ENCODE results near the gene PLCB1. TPM values are rescaled to one million over a fixed set of nuclear protein-coding genes. Genes with fewer than 3 reads are reported as not detected.

PLCB1 gene
- total RNA-seq, 2 experiments from 2014 or later: 1.9 to 2.2 TPM

DNA sequence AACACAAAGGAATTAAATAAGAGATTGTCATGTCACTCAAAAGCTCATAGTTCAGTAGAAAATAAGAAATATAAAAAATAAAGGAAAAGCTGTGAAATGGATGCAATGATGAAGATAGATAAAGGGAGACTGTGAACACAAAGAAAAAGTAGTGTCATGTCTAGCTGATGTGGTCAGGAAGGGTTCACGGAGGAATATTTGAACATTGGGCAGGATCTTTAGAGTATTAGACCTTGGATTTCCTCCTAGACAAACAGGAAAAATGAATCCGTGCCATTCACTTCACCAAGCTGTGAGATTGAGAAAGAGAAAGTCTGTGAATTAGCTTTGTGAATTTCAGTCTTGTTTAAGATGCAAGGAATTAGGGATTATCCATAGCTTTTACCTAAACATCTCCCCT, 522.4 kb downstream of the PLCB1 start:
- Mint-ChIP-seq H3K27me3 (no peaks in the 10 kb centered on the region), H3K4me3 (no peak overlapping the region), H3K9me3 (no peaks in the 10 kb centered on the region), H3K27ac (no peak overlapping the region), H3K4me1 (no peaks in the 10 kb centered on the region), H3K36me3 (ENCODE audit: low read depth) (no peaks in the 10 kb centered on the region)
- POLR2A ChIA-PET: no interaction called here
- no peak for DNase-seq
- CTCF ChIA-PET: no interaction called here

DNA sequence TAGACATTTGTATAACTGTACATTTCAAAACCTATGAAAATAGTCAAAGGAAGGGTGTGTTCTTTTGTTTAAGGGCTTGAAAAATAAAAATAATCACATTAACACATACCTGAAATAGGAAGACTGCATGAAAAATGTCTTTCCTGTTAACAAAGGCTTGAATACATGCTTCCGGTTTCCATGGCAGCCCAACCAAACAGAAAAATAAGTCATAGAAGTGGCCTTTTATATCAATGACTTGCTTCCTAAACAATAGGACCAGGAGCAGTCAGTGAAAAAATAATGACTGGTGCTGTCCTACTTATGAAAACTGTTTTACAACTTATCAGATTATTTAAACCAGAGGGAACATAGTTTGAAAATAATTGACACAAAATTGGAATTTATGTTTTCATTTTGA, 524.3 kb downstream of the PLCB1 start:
- no peaks in the 10 kb centered on the region for H3K9me3 Mint-ChIP-seq
- no peak for DNase-seq
- no peaks in the 10 kb centered on the region for H3K27me3 Mint-ChIP-seq
- ChIA-PET POLR2A (no interaction called here), CTCF (no interaction called here)
- no peaks in the 10 kb centered on the region for H3K36me3 Mint-ChIP-seq (ENCODE audit: low read depth)
- no peak overlapping the region for H3K27ac Mint-ChIP-seq
- no peak overlapping the region for H3K4me3 Mint-ChIP-seq
- no peaks in the 10 kb centered on the region for H3K4me1 Mint-ChIP-seq

DNA sequence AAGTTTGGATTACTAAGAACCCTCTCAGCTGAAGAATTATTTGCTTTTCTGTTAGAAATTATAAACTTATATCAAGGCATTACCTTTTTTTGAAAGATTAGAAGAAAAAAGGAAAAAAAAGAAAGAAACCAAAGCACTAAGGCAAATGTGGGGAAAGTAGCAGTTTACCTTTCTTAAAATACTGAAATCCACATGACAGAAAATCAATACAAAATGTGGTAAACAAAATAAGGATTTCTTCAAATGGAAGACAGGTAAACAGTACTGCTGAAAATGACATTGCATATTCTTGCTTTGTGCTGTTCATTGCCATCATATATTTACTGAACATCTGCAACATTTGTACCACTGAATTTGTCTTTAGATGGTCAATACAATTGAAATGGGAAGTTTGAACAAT, 525.6 kb downstream of the PLCB1 start:
- CTCF ChIA-PET: no interaction called here
- no peaks in the 10 kb centered on the region for H3K4me1 Mint-ChIP-seq
- no peak overlapping the region for H3K4me3 Mint-ChIP-seq
- no peaks in the 10 kb centered on the region for H3K27me3 Mint-ChIP-seq
- POLR2A ChIA-PET: no interaction called here
- no peak overlapping the region for H3K27ac Mint-ChIP-seq
- H3K9me3 Mint-ChIP-seq: no peaks in the 10 kb centered on the region
- no peaks in the 10 kb centered on the region for H3K36me3 Mint-ChIP-seq (ENCODE audit: low read depth)
- no peak for DNase-seq

DNA sequence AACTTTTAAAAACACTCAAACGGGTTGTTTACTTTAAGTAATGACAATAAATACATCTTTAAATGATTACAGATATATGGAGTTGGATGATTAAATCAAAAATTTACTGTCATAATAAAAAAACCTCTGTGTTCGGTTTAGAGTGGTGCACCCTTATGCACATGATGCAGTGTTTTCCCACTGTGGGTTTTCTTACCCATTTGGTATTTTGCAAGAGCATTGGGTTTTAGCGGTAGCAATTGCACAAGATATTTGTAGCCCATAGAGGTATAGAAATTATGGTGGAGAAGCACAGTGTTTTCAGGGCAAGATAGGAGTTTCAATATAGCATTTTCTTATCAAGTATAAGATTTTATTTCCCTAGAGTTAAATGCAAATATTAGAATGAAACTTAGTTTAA, 526.0 kb downstream of the PLCB1 start:
- Mint-ChIP-seq H3K27me3 (no peaks in the 10 kb centered on the region), H3K36me3 (ENCODE audit: low read depth) (no peaks in the 10 kb centered on the region), H3K4me3 (no peak overlapping the region), H3K4me1 (no peaks in the 10 kb centered on the region), H3K9me3 (no peaks in the 10 kb centered on the region), H3K27ac (no peak overlapping the region)
- no peak for DNase-seq
- ChIA-PET POLR2A (no interaction called here), CTCF (no interaction called here)

DNA sequence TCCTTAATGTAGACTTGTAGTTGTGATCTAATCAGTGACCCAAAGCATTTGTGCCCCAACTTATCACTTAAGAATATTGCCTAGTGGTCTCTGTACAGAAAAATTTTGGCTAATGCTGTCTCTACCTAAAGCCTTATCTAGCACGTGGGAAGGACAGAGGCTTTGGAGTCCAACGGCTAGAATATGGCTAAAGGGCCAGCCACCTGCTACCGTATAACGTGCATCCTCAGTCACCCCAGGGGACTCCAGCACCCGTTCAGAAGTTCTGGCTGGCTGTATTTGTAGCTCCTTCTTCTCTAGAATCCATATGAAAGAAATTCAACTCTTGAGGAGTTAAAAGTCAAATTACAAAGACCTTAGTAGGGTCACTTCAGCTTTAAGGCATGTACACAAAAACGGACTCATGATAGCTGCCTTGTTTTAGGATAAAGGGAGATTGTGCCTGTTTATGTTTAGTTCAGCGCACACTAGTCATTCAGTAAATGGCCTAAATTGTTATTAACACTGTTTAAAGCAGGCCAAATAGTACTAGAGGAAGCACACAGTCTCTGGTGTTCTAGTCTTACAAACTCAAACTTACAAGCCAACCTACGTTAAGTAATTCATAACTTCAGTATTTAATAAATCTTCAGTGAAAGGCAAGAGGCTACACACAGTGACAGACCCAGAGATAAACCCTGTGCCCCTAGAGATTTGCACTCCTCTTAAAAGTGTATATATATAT, 529.3 kb downstream of the PLCB1 start:
- Mint-ChIP-seq H3K27me3 (no peaks in the 10 kb centered on the region), H3K9me3 (no peaks in the 10 kb centered on the region), H3K4me3 (no peak overlapping the region), H3K36me3 (ENCODE audit: low read depth) (no peaks in the 10 kb centered on the region), H3K27ac (no peak overlapping the region), H3K4me1 (no peaks in the 10 kb centered on the region)
- POLR2A ChIA-PET: no interaction called here
- DNase-seq: no peak
- CTCF ChIA-PET: no interaction called here

DNA sequence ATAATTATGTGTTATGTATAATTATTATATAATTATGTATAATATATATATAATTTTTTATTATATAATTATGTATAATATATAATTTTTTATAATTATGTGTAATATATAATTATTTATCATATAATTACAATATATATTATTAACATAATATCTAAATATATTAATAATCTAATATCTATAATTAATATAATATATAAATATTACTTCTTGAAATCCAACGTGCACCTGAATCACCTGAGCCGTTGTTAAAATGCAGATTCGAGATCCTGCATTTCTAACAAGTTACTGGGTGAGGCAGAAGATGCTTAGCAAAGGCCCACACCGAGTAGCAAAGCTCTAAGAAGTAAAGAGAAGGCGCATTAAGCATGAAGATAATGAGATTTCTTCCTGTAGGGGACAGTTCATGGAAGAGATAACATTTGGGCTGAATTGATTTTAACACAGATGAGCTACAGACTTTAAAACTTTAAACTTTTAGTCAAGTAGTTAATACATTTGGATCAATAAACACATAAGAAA, 530.4 kb downstream of the PLCB1 start:
- Mint-ChIP-seq H3K4me3 (no peak overlapping the region), H3K4me1 (no peaks in the 10 kb centered on the region), H3K36me3 (ENCODE audit: low read depth) (no peaks in the 10 kb centered on the region), H3K9me3 (no peaks in the 10 kb centered on the region), H3K27me3 (no peaks in the 10 kb centered on the region), H3K27ac (no peak overlapping the region)
- ChIA-PET CTCF (no interaction called here), POLR2A (no interaction called here)
- DNase-seq: no peak

DNA sequence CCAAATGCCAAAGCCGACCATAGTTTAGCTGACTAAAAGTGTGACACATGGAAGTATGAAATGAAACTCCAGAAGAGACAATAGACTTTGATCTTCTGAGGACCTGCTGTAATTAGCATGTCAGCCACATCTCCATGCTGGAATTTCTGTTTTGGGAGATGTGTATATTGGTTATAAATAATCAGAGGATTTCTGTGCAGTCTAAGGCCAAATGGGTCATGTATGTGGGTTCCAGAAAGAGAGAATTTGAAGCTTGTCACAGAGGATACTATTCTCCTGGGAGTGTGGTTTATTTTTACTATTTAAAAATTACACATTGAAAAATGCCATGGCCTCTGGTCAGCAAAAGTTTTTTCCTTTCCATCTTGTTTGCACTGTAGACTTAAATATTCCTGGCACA, 531.4 kb downstream of the PLCB1 start:
- no peak for DNase-seq
- Mint-ChIP-seq H3K27ac (no peak overlapping the region), H3K36me3 (ENCODE audit: low read depth) (no peaks in the 10 kb centered on the region), H3K9me3 (no peaks in the 10 kb centered on the region), H3K4me3 (no peak overlapping the region), H3K27me3 (no peaks in the 10 kb centered on the region), H3K4me1 (no peaks in the 10 kb centered on the region)
- CTCF ChIA-PET: no interaction called here
- POLR2A ChIA-PET: no interaction called here

DNA sequence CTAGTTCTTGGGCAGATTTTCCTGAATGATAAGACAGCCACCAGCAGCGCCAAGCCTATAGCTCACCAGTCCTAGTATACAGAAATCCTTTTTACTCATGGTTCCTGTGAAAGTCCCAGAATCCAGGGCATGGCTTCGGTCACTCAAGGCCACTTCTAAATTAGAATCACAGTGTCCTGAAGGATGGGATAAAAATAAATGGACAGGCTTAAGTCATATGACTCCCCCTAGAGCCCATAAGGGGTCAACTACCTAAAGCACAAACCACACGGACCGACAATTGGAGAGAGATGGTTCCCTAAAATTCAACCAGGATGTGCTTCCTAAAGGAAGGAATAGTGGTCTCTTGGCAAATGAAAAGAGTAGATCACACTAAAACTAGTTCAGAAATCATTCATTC, 532.7 kb downstream of the PLCB1 start:
- Mint-ChIP-seq H3K36me3 (ENCODE audit: low read depth) (no peaks in the 10 kb centered on the region), H3K27me3 (no peaks in the 10 kb centered on the region), H3K27ac (no peak overlapping the region), H3K4me3 (no peak overlapping the region), H3K4me1 (no peaks in the 10 kb centered on the region), H3K9me3 (no peaks in the 10 kb centered on the region)
- CTCF ChIA-PET: no interaction called here
- POLR2A ChIA-PET: no interaction called here
- DNase-seq: no peak

DNA sequence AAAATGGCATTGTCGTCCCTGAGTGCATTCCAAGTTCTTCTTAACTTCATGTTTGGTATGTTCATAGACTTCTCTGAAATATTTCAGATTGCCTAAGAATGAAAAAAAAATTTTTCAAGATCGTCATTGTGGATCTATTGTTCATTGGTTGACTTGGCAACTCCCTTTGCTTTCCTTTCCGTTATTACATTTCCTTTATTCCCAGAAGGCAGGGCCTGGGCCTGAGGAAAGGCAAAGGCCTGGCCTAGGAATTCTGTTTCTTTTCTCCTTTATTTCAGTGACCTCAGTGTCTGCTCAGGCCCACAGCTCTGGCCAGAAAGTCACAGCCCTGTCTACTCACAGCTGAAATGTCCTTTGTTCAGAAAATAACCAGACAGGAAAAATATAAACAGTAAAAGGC, 535.2 kb downstream of the PLCB1 start:
- ChIA-PET CTCF (no interaction called here), POLR2A (no interaction called here)
- H3K36me3 Mint-ChIP-seq (ENCODE audit: low read depth): no peaks in the 10 kb centered on the region
- DNase-seq: no peak
- no peak overlapping the region for H3K4me3 Mint-ChIP-seq
- no peaks in the 10 kb centered on the region for H3K27me3 Mint-ChIP-seq
- H3K4me1 Mint-ChIP-seq: no peaks in the 10 kb centered on the region
- no peaks in the 10 kb centered on the region for H3K9me3 Mint-ChIP-seq
- no peak overlapping the region for H3K27ac Mint-ChIP-seq

DNA sequence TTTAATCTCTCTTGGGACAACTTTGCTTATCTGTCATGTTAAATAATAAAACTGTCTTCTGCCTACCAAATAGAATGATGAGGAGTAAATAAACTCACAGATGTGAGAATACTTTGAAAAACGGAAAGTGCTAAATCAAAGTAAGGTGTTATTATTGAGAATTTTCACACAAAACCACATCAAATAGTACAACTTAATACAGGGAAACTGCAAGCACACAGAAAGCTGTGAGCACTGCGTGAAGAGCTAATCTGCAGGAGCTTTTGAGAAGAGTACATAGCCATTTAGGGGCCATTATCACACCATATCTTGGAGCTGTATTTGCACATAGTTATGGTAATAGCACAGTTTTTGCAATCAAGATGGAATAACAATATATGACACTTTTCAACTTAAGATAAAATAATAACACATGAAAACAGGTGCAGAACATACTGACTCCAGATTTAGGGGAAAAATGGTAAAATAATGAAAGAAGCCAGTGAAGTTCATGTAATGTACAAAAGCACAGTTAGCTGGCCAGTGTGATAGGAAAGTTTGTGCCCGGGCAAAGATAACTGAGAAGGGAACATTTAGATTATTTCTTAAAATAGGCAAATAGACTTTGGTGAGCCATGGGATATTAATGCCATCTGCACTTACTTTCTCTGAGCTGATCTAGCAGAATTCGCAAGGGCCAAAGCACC, 538.3 kb downstream of the PLCB1 start:
- Mint-ChIP-seq H3K4me1 (no peaks in the 10 kb centered on the region), H3K27me3 (no peaks in the 10 kb centered on the region), H3K9me3 (no peaks in the 10 kb centered on the region), H3K4me3 (no peak overlapping the region), H3K27ac (no peak overlapping the region), H3K36me3 (ENCODE audit: low read depth) (no peaks in the 10 kb centered on the region)
- CTCF ChIA-PET: interaction anchor here (1.6 kb wide), 1 partner anchor 50 kb away, joined by 4 read pairs; no protein-coding TSS in a partner anchor
- no peak for DNase-seq
- POLR2A ChIA-PET: no interaction called here

DNA sequence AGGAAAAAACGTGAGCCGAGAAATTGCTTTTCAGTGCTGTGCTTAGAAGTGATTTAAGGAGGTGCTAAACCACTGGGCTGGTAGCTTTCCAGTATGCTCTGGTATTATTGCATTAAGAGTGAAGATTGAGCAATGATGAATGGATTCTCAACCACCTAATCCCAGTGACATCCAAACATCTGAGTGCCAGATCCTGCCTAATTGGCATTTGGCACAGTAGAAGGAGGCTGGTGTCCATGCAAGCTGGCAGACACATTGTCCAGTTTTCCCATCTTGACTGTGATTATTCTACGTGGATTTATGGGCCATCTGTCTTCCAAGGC, 538.8 kb downstream of the PLCB1 start:
- Mint-ChIP-seq H3K4me1 (no peaks in the 10 kb centered on the region), H3K27ac (no peak overlapping the region), H3K9me3 (no peaks in the 10 kb centered on the region), H3K27me3 (no peaks in the 10 kb centered on the region), H3K4me3 (no peak overlapping the region), H3K36me3 (ENCODE audit: low read depth) (no peaks in the 10 kb centered on the region)
- no peak for DNase-seq
- ChIA-PET CTCF (no interaction called here), POLR2A (no interaction called here)

DNA sequence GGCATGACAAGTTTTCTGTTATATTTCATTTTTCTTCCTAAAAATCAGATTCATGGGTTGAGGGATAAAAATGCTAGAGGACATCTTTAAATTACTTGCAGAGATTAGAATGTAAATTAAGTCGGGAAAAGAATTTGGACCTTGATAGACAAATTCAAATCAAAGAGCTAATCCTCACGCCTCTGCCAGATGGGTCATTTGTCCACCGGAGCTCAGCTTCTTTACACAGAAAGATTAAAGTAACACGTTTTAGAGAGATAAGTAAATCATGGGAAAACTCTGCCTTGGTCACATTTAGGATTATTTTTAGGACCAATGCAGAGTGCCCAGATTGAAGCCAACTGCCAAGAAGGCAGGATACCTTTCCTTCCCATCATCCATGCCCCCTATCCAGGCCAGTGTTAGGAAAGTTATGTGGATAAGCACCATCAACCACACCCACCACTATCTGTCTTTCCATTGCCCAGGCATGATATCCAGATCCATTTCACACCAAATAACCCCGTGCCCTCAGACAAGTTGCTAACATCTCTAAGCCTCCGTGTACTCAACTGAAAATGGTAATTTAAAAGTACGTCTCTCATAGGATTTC, 539.4 kb downstream of the PLCB1 start:
- CTCF ChIA-PET: no interaction called here
- H3K36me3 Mint-ChIP-seq (ENCODE audit: low read depth): no peaks in the 10 kb centered on the region

DNA sequence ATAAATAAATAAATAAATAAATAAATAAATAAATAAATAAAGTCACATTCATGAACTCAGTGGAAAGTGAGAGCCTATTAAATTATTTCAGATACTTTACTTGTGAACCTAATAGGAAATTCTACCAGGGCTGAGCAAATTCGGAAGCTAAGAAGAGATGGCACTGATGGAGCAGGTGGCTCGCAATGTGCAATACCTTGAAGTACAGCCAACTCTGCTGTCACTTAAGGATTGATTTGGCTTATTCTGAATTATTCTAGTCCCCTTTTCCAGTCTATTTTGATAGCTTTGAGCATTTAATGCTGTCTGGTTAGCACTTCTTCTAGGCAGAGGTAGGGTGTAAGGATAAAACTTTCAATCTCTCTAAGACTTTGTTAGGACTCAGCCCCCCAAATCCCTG, 541.0 kb downstream of the PLCB1 start:
- DNase-seq: no peak
- Mint-ChIP-seq H3K4me3 (no peak overlapping the region), H3K9me3 (no peaks in the 10 kb centered on the region), H3K27me3 (no peaks in the 10 kb centered on the region), H3K4me1 (no peaks in the 10 kb centered on the region), H3K27ac (no peak overlapping the region), H3K36me3 (ENCODE audit: low read depth) (no peaks in the 10 kb centered on the region)
- CTCF ChIA-PET: no interaction called here
- POLR2A ChIA-PET: no interaction called here

More for the DNA sequence above, 539.4 kb downstream of the PLCB1 start:
- POLR2A ChIA-PET: no interaction called here
- no peaks in the 10 kb centered on the region for H3K27me3 Mint-ChIP-seq
- H3K9me3 Mint-ChIP-seq: no peaks in the 10 kb centered on the region
- DNase-seq: no peak
- H3K4me3 Mint-ChIP-seq: no peak overlapping the region
- H3K4me1 Mint-ChIP-seq: no peaks in the 10 kb centered on the region
- H3K27ac Mint-ChIP-seq: no peak overlapping the region

DNA sequence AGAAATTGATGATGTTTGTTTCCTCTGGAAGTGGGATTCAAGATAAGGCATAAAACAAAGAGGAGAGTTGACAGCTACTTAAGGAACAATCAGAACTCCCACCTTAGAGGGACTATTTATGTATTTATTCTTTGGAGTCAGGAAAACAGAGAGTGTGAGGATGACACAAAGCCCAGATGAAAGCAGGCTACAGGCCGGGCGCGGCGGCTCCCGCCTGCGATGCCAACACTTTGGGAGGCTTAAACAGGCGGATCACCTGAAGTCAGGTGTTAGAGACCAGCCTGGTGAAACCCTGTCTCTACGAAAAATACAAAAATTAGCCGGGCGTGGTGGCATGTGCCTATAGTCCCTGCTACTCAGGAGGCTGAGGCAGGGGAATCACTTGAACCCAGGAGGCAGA, 543.8 kb downstream of the PLCB1 start:
- H3K4me1 Mint-ChIP-seq: no peaks in the 10 kb centered on the region
- no peaks in the 10 kb centered on the region for H3K36me3 Mint-ChIP-seq (ENCODE audit: low read depth)
- H3K9me3 Mint-ChIP-seq: no peaks in the 10 kb centered on the region
- ChIA-PET CTCF (no interaction called here), POLR2A (no interaction called here)
- no peak overlapping the region for H3K27ac Mint-ChIP-seq
- no peak overlapping the region for H3K4me3 Mint-ChIP-seq
- no peaks in the 10 kb centered on the region for H3K27me3 Mint-ChIP-seq
- no peak for DNase-seq

All from activated CD4-positive, alpha-beta memory T cell treated with anti-CD3 and anti-CD28 coated beads, Interleukin-2, amount 10 ng/mL, durations not matched to agents 7 days and 5 days (primary cell).